ENCODE measurements around the gene CDH18.

Gene CDH18

DNA sequence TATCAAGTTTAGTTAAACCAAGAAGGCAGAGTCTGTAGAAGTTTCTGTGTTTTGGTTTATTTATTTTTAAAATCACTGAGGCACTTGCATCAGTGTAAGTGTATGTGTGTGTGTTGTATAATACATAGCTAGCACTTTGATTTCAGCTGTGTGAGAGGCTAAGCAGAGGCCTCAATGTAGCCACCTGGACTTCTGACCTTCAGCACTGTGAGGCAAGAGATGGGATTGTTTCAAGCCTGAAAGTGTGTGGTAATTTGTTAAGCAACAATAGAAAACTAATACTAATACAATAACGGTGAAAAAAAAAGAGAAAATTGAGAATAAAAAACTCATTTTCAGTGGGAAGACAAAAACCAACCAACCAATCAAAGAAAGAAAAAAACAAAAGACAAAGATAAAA lies 327.3 kb downstream of the CDH18 start:
- no peak for DNase-seq (ENCODE audit: low read depth)
- TF ChIP-seq, protein P1, sequence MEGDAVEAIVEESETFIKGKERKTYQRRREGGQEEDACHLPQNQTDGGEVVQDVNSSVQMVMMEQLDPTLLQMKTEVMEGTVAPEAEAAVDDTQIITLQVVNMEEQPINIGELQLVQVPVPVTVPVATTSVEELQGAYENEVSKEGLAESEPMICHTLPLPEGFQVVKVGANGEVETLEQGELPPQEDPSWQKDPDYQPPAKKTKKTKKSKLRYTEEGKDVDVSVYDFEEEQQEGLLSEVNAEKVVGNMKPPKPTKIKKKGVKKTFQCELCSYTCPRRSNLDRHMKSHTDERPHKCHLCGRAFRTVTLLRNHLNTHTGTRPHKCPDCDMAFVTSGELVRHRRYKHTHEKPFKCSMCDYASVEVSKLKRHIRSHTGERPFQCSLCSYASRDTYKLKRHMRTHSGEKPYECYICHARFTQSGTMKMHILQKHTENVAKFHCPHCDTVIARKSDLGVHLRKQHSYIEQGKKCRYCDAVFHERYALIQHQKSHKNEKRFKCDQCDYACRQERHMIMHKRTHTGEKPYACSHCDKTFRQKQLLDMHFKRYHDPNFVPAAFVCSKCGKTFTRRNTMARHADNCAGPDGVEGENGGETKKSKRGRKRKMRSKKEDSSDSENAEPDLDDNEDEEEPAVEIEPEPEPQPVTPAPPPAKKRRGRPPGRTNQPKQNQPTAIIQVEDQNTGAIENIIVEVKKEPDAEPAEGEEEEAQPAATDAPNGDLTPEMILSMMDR (conservative IDR thresholded peaks at IDR 0.05; ENCODE audit: control insufficient read depth, insufficient read depth, low read depth, low read length), result no peak

GRCh38 chr5:19655627-19656026 lies 332.4 kb downstream of the CDH18 start:
- TF ChIP-seq, protein P1 (conservative IDR thresholded peaks at IDR 0.05; ENCODE audit: control insufficient read depth, insufficient read depth, low read depth, low read length), result no peak
- H3K4me3 ChIP-seq (ENCODE audit: control insufficient read depth, low read depth, low read length), result no peak overlapping the region

More for the DNA sequence above, 327.3 kb downstream of the CDH18 start:
- no peak overlapping the region for H3K4me3 ChIP-seq (ENCODE audit: control insufficient read depth, low read depth, low read length)

GRCh38 chr5:19638461-19638860 lies 349.5 kb downstream of the CDH18 start:
- TF ChIP-seq, protein P1 (conservative IDR thresholded peaks at IDR 0.05; ENCODE audit: control insufficient read depth, insufficient read depth, low read depth, low read length), result no peak
- no peak for DNase-seq (ENCODE audit: low read depth)
- no peak overlapping the region for H3K4me3 ChIP-seq (ENCODE audit: control insufficient read depth, low read depth, low read length)

More at GRCh38 chr5:19655627-19656026, 332.4 kb downstream of the CDH18 start:
- DNase-seq (ENCODE audit: low read depth), result no peak

- TF ChIP-seq, protein P1 (conservative IDR thresholded peaks at IDR 0.05; ENCODE audit: control insufficient read depth, insufficient read depth, low read depth, low read length), result no peak
- DNase-seq (ENCODE audit: low read depth), result no peak
- H3K4me3 ChIP-seq (ENCODE audit: control insufficient read depth, low read depth, low read length), result no peak overlapping the region
These were observed 357.1 kb downstream of the CDH18 start for GRCh38 chr5:19630876-19631275.

- no peak overlapping the region for H3K4me3 ChIP-seq (ENCODE audit: control insufficient read depth, low read depth, low read length)
- TF ChIP-seq, protein P1 (conservative IDR thresholded peaks at IDR 0.05; ENCODE audit: control insufficient read depth, insufficient read depth, low read depth, low read length), result no peak
- no peak for DNase-seq (ENCODE audit: low read depth)
These were observed 361.8 kb downstream of the CDH18 start for GRCh38 chr5:19626211-19626610.

- no peak overlapping the region for H3K4me3 ChIP-seq (ENCODE audit: control insufficient read depth, low read depth, low read length)
- no peak for DNase-seq (ENCODE audit: low read depth)
- TF ChIP-seq, protein P1 (conservative IDR thresholded peaks at IDR 0.05; ENCODE audit: control insufficient read depth, insufficient read depth, low read depth, low read length), result no peak
These were observed 362.4 kb downstream of the CDH18 start for GRCh38 chr5:19625562-19625961.

DNA sequence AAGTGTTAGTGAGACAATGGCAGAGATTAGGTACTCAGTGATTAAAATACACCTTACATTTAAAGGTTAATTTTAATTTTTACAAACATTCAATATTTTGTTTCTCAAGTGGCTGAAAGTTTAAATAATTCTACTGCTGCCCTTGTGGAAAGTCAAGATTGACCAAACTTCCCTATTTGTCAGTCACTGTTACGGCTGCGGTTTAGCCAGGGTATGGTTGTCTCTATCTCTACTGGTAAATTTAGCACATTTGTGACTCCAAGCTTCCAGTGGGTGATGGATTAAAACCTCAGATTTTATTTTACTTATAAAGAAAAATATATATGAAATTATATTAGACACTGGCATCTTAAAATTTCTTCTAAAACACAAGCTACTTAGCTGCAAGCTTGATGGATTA lies 368.4 kb downstream of the CDH18 start:
- H3K4me3 ChIP-seq (ENCODE audit: control insufficient read depth, low read depth, low read length), result no peak overlapping the region
- TF ChIP-seq, protein P1 (conservative IDR thresholded peaks at IDR 0.05; ENCODE audit: control insufficient read depth, insufficient read depth, low read depth, low read length), result no peak
- no peak for DNase-seq (ENCODE audit: low read depth)

Data from fibroblast of mammary gland (primary cell).